ENCODE measurements around the gene LTBP3.

Gene LTBP3

DNA sequence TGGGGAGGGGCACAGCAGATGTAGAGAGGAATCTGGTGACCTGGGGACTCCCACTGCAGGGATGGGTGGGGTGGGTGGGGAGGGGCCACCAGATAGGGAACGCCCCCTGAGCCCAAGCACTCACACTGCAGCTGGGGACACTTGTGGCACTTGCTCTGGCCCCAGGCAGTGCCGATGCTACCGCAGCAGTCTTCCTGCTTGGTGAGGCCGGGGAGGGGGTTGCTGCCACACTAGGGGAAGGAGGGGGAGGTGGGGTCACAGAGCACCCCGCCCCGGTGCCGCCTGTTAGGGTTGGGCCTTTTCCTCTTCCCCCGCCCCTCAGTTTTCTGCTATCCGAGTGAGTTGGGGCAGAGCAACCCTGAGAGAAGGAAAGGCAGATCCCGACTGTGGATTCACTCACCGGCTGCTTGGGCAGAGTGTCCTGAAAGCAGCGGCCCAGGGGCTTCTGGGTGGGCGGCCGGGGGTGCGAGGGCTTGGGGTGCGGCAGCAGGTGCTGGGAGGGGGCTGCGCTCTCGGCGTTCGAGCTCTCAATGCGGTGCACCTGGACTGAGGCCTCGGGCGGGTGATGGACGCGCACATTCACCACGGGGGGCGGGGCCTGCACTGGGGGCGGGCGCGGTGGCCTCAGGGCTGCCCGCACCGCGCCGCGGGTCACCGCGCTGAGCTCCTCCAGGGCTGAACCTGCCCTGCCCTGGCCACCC is 4.7 kb downstream of the LTBP3 start:
- no peak for DNase-seq (ENCODE audit: low spot score)

DNA sequence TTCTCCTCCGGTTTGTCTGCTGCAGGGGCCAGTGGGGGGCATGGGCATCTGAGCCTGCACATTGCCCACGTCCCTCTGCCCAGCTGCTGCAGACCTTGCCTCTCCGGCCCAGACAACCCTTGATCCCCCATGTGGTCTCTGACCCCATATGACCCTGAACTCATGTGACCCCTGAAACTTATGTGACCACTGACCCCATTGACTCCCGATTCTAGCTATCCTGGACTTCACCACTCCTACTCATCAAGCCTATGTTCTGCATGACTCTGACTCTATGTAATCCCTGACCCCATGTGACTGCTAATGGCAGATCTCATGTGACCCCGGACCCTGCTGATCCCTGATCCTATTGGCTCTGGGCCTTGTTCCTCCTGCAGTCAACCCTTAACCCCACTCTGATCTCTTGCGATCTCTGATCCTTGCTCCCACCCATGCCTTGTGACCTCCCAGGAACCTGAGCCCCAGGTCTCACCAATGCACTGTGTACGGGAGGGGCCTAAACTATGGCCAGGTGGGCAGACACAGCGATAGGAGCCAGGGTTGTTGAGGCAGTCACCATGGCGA is 5.7 kb downstream of the LTBP3 start:
- DNase-seq (ENCODE audit: low spot score): no peak

DNA sequence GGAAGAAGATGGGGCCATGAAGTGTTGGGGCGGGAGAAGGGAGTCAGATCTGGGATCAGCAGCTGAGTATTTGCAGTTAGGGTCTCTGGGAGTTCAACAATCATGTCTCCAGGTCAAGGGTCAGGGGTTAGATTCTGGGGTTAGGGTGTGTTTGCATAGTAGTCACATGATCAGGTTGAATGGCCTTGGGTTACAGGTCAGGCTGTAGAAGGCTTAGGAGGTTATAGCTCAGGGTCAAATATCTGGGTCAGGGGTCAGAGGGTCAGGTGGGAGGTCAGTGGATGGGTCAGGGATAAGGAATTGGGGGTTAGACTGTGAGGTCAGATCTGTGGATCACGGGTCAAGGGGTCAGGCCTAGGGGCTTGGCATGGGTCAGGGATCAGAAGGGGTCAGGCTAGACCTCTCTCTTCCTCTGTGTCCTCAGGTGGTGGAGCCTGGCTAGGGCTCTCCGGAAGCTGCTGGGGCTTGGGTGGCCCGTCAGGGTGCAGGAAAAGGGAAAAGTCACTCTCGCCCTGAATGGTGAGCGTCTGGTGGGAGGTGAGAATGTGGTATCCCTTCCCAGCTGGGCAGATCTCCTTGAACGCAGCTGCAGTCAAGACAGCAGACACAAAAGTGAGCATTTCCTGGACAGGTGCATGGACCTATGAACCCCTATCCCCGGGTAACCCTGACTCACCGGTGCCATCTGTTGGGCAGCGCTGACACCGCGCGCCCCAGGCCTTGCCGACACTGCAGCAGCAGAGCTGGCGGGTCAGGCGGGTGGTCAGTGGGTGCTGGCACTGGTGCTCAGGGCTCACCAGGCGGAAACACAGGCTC is 6.4 kb downstream of the LTBP3 start:
- DNase-seq (ENCODE audit: low spot score): no peak

DNA sequence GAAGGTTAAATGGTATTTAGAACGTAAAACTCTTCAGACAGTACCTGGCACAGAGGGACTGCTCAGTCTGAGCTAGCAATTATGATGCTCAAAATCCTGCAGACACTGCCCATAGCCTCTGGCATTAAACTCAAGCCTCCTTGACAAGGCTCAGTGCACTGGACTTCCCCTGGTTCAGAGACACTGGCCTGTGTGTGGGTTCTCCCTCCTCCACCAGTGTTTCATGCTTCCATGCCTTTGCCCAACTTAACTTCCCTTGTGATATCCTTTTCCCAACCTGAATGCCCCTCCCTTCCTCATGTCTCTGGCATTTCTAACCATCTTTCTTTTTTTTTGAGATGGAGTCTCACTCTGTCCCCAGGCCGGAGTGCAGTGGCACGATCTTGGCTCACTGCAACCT is 9.1 kb downstream of the LTBP3 start:
- no peak for DNase-seq (ENCODE audit: low spot score)

DNA sequence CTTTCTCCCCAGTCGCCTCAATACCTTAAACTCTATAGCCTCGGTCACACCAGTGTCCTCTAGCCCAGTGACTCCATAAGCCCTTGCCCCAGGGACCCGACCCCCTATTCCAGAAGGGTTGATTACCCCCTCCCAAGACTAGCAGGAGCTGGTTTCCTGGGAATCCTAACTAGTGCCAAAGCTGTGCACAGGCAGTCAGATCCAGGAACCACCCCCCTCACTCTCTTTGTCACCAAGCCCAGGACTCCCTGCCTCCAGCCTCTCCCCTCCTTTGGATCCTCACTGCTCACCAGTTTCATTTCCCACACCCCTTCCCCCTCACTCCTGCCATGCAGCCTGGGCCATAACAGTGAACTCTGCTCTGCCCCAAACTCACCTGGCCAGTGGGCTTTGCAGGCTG is 9.8 kb downstream of the LTBP3 start:
- no peak for DNase-seq (ENCODE audit: low spot score)

DNA sequence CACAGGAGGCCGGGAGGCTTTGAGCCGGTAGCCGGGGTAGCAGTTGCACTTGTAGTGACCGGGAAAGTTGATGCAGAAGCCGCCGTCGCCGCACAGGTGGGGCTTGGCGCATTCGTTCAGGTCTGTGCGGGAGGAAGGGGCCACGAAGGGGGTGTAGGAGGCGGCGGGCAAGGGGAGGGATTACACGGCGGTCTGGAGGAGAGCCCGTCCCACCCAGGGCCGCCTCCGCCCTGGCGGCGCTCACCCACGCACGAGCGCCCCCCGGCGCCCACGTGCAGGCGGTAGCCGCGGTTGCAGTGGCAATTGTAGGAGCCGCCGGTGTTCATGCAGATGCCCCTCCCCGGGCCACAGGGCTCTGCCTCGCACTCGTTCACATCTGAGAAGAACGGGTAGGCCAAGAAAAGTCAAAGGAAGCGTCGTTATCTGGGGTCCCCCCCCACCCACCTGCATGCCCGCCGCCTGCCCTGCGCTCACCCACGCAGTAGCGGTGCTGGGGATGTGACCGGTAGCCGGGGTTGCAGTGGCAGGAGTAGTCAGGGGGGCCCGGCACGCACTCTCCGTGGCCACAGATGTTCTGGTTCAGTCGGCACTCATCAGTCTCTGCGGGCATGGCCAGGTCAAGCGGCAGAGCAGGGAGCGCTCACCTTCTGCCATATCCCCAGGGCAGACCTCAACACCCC is 10.6 kb downstream of the LTBP3 start:
- no peak for DNase-seq (ENCODE audit: low spot score)

DNA sequence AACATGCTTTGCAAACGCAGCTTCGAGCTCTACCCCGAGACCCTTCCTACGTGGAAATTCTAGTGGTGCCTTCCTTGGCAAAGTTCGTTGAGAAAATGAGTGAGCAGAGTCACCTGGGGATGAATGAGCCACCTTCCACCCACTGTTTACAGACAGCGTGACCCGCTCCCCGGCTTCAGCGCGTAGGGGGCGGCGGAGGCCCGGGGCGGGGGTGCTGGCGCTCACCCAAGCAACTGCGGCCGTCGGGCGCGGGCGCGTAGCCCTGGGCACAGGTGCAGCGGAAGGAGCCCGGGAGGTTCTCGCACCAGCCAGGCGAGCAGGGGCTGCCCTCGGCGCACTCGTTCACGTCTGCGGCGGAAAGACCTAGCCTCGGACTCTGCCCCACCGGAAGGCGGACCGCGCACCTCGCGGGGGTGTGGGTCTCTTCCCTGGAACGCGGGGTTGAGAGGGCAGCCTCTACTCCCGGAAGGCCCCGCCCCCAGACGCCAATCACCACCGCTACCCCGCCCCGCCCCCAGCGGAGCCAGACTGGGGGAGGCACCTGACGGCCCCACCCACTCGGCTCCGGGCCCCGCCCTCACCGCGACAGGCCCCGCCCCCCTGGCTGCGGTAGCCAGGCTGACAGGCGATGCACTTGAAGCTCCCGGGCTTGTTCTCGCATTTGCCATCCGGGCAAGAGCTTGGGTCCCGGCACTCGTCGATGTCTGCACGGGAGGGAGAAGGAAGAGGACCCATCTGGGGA is 11.8 kb downstream of the LTBP3 start:
- no peak for DNase-seq (ENCODE audit: low spot score)

DNA sequence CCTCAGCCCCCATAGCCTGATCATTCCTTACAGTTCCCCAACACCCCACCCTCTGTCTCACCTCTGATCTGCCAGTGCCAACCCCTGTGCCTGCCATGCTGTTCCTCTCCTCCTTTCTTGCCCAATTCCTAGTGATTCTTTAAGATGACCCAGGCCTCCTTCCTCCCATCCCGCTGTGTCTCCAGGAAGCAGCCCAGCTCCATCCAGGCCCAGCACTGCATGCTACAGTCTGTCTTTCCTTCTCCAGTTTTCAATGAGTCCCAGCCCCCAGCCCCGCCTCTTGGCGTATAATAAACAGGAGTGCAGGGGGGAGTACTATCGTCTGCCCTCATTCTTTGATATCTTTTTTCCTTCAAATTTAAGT is 12.3 kb downstream of the LTBP3 start:
- DNase-seq (ENCODE audit: low spot score): no peak

DNA sequence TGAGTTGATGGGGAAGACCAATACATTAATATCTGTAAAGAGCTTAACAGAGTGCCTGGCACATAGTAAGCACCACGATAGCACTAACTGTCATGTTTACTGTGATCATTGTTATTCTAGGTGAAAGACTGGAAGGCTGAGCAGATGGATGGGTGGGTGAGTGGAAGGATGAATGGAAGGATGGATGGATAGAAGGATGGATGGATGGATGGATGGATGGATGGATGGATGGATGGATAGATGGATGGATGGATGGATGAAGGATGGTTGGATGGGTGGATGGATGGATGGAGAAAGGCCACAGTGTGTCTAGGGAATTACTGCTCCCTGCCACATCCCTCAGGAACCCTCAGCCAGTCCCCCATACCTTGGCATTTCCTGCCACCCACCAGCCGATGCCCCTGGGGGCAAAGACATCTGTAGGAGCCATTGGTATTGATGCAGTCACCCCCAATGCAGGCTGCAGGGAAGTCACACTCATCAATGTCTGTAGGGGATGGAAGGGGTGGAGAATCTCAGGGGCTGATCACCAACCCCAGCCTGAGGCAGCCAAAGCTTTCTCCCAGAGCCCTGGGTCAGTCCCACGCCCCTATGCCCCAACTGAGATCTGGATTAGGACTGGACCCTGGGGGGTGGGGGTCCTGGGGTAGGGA is 15.3 kb downstream of the LTBP3 start:
- no peak for DNase-seq (ENCODE audit: low spot score)

DNA sequence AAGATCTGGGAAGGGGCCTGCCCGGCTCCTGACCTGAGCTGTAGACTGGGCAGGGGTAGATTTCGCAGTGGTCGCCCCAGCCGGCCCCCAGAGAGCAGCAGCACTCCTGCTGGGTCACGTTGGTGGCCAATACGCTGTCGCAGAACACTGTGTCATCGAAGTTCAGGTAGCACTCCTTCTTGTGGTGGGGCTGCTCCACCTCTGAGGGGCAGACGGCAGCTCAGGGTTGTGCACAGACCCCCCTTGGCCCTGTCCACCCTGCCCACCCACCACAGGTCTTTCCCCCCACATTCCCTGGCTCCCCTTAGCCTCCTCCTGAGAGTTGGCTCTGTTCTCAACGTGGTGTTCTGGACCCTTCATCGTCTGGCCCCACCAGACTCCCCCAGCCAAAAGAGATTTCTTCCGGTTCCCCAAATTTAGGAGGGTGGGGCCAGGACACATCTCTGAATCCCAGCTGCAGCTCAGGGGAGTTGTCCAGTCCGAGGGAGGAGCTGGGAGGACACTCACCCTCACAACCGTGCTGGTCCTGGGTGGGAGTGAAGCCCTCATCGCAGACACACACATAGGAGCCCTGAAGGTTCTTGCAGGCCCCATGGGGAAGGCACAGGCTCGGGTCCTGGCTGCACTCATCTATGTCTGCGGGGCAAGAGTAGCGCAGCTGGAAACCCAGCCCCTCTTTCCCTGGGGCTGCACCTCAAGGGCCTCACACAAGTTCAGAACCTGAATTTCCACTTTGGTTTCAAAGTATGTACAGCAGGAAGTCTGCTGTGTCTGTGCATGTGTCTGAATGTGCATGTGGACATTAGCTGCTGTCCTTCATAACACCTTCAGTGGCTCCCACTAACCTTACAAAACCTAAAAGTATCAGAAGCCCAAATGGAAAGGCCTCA is 16.8 kb downstream of the LTBP3 start:
- no peak for DNase-seq (ENCODE audit: low spot score)

DNA sequence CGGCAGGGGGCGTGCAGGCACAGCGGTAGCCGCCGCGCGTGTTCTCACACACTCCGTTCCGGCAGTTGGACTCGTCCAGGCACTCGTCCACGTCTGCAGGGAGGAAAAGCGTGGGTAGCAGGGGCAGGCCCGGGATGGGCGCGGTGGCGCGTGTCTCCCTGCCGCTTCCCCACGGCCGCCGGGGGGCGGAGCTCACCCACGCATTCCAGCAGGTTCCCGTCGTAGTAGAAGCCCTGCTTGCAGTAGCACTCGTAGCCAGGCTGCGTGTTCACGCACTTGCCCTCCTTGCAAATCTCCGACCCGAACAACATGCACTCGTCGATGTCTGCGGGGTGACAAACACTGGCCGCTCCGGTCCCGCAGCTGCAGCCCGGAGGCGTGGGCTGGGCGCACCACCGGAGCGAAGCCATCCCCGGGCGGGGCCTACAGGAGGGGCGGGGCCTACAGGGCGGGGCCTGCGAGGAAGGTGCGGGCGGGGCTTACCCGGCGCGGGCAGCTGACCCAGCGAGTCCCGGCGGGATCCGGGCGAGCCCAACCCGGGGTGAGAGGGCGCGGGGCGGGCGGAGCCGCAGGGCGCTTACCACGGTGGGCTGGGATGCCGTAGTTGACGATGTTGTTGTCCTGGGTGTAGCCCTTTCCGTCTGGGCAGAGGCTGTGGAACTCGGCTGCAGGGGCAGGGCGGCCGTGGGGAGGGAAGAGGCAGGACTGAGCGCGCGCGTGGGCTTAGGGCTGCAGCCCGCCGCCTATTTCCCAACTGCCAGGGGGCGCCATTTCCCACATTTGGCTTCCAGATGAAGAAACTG is 17.7 kb downstream of the LTBP3 start:
- DNase-seq (ENCODE audit: low spot score): peak; percentile 90

DNA sequence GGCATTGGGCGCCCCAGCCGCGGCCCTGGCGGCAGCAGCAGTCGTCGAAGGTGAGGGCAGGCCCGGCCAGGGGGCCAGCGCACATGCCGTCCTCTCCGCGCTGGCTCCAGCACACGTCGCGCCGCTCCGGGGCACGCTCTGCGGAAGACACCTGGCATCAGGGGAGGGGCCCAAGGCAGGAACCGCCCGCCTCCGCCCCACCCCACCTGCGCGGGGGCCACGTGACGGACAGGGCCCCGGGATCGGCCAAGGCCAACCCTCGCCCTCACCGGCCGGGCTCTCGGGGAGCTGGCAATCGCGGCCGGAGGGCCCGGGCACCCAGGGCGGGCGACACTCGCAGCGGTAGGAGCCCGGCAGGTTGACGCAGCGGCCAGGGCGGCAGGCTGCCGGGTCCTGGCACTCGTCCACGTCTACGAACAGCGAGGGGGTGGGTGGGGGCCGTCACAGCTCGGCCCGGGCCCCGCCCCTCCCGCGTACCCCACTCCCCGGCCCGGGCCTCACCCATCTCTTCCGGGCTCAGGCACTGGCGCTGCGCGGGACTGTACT is 18.3 kb downstream of the LTBP3 start:
- DNase-seq (ENCODE audit: low spot score): no peak

DNA sequence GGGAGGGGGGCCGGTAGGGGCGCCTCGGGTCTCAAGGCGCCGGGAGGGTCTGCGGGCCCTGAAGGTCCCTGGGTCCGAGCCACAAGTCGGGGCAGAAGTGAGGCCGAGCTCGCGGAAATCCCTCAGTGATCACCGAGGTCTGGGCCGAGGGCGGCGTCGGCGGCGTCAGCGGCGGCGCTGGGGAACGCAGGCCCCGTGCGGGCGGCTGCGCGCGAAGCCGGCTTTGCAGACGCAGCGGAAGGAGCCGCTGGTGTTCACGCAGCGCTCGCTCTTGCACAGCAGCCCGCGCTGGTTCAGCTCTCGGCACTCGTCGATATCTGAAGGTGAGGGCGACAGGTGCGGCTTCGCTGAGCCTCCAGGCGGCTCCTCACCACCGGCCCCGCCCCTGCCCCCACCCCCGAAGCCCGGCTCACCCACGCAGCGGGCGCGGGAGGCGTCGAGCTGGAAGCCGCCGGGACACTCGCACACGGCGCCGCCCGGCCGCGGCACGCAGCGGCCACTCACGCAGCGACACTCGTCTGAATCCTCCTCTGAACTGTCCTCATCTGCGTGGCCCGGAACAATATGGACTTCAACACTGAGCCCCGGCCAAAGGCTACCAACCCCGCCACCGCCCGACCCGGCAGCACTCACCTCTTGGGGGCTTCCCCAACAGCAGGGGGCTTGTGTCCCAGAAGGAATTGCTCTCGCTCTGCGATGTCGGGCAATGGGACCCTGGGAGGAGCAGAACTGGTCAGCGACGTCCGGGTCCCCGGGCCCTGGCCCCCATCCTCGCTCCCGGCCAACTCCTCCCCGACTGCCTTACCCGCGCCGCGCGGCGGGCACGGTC is 19.0 kb downstream of the LTBP3 start:
- DNase-seq (ENCODE audit: low spot score): no peak

DNA sequence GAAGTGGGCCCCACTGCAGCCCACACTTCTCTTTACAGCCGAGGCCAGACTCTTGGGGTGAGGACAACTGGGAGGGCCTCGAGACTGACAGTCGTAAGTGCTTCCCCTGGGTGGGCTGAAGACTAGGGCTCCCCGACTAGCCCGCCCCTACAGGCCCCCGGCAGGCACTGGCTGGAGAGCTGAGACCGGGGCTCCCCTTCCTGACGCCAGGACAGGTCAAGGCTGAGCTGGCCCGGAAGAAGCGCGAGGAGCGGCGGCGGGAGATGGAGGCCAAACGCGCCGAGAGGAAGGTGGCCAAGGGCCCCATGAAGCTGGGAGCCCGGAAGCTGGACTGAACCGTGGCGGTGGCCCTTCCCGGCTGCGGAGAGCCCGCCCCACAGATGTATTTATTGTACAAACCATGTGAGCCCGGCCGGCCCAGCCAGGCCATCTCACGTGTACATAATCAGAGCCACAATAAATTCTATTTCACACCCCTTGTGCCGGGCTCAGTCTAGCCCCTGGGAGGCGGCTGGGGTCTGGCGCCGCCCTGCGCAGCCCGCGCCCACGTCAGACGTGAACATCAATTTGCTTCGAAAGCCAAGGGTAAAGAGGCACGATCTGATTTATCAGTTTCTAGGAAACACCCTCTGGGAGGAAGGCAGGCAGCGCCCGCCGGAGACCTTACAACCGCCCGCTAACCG is 19.8 kb downstream of the LTBP3 start:
- DNase-seq (ENCODE audit: low spot score): no peak

DNA sequence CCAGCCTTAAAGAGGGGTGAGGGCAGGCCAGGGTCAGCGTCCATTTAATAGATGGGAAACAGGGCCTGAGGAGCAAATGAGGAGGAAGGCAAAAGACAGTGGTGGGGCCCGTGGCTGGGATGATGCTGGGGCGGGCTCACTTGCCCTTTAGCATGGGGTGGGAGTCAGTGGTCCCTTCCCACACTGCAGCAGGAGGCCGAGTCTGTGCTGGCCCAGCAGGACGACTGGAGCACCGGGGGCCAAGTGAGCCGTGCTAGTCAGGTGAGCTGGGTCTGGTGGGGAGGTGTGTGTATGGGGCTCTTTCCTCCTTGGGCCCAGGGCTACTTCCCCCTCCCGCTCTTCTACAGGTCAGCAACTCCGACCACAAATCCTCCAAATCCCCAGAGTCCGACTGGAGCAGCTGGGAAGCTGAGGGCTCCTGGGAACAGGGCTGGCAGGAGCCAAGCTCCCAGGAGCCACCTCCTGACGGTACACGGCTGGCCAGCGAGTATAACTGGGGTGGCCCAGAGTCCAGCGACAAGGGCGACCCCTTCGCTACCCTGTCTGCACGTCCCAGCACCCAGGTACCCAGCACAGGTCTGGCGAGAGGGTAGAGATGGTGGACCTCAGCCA is 20.4 kb downstream of the LTBP3 start:
- no peak for DNase-seq (ENCODE audit: low spot score)

DNA sequence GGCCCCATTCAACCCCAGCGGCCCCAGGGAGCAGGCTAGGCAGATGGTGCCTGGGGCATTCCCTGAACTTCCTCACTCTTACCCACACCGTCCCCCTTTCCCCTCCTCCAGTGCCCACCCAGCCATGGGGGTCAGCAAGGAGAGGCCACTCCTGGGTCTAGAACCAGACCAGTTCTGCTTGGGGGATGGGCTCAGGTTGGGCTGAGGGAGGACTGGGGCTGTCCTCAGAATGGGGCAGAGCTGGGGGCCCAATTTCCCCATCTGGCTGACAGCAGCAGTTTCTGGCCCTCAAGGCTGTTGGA is 20.9 kb downstream of the LTBP3 start:
- DNase-seq (ENCODE audit: low spot score): no peak

DNA sequence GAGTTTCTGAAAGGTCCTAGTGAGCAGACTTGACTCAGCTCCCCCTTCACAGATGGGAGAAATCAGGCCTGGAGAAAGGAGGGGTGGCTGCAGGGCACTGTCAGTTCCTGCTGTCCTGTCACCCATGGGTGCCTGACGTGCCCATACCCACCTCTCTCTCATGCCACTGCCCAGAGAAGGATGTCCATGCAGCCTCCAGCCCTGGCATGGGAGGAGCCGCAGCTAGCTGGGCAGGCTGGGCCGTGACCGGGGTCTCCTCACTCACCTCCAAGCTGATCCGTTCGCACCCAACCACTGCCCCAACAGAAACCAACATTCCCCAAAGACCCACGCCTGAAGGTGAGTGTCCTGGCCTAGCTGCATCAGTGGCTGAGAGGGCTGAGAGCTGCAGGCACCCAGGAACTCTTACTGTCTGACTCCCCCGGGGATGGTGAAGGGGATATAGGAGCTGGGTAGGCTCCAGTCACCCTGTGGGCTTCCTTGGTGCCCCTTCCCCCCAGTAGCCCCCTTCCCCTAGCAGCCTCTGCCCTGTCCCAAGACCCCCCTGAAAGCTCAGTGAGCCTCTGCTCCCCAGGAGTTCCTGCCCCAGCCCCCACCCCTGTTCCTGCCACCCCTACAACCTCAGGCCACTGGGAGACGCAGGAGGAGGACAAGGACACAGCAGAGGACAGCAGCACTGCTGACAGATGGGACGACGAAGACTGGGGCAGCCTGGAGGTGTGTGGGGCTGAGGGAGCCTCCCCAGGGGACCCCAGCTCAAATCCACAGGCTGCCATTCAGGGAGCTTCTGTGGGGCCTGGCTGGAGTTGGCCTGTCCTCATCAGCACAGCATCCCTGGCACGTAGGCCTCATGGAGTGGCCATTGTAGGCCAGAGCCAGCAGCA is 21.5 kb downstream of the LTBP3 start:
- no peak for DNase-seq (ENCODE audit: low spot score)
